ENCODE data around the gene UPF2. TPM values are rescaled to one million over a fixed set of nuclear protein-coding genes. Genes with fewer than 3 reads are reported as not detected.

Gene UPF2
- total and polyA plus RNA-seq, 2 of the 13 experiments (the other 11 are each of a cell fraction or from before 2014, with no cell fraction given) = 6.2 to 14.5 TPM

DNA sequence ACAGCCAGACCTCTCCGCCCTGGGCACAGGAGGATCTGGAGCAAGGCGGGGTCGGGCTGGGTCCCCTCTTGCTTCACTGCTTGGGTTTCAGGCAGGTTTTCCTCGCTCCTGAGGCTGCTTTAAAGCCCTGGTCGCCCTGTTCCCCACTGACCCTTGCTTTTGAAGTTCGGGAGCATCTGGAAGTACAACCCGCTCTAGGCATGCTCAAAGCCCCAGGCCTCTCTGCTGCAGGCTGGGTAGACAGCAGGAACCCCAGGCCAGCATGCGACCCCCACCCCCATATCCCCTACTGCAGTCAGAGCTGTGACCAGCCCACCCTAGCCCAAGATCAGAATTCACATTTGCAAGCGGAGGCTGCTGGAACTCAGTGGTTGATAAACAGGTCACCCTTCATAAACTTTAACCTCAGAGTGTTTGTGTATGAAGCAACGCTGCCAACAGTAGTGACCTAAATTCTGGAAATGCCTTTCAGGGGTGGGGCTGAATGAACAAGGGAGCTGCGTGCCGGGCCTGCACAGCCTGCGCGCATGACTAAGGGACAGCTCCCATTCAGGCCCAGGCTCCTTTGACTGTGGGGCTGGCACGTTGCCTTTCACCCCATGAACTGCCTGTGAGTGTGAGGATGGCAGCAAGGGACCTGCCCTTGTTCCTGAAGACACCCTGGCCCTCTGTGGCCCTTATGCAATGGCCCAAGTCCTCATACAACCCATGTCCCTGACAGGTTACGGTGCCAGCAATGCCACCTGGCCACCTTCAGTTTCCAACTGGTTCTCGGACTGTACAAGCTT lies 166.9 kb downstream of the UPF2 start (continued):
- TF ChIP-seq, protein P1, sequence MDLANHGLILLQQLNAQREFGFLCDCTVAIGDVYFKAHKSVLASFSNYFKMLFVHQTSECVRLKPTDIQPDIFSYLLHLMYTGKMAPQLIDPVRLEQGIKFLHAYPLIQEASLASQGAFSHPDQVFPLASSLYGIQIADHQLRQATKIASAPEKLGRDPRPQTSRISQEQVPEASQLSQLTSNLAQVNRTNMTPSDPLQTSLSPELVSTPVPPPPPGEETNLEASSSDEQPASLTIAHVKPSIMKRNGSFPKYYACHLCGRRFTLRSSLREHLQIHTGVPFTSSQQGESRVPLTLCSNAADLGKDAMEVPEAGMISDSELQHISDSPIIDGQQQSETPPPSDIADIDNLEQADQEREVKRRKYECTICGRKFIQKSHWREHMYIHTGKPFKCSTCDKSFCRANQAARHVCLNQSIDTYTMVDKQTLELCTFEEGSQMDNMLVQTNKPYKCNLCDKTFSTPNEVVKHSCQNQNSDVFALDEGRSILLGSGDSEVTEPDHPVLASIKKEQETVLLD (CRISPR knock-in tag; IDR thresholded peaks at IDR 0.05; ENCODE audit: low read depth) = no peak
- TF ChIP-seq NCOA2 (CRISPR knock-in tag; IDR thresholded peaks at IDR 0.05) = peak; percentile 91
- no peak for TF ChIP-seq ZNF329 (CRISPR knock-in tag; IDR thresholded peaks at IDR 0.05; ENCODE audit: low read depth)
- TF ChIP-seq IRF2 (CRISPR knock-in tag; IDR thresholded peaks at IDR 0.05) = peak; percentile 81
- TF ChIP-seq ZNF766 (CRISPR knock-in tag; IDR thresholded peaks at IDR 0.05; ENCODE audit: borderline replicate concordance) = 0 out of 2 replicates have a peak, but pooled peaks have one; percentile 75
- no peak for TF ChIP-seq ZNF850 (CRISPR knock-in tag; conservative IDR thresholded peaks at IDR 0.05)
- no peak; the same call in none of the 2 replicates for TF ChIP-seq ZNF160 (CRISPR knock-in tag; IDR thresholded peaks at IDR 0.05)
- peak; percentile 95 for TF ChIP-seq RXRB (CRISPR knock-in tag; IDR thresholded peaks at IDR 0.05; ENCODE audit: borderline replicate concordance)
- TF ChIP-seq MED1 (CRISPR knock-in tag; IDR thresholded peaks at IDR 0.05) = peak; percentile 94
- TF ChIP-seq, protein P2, sequence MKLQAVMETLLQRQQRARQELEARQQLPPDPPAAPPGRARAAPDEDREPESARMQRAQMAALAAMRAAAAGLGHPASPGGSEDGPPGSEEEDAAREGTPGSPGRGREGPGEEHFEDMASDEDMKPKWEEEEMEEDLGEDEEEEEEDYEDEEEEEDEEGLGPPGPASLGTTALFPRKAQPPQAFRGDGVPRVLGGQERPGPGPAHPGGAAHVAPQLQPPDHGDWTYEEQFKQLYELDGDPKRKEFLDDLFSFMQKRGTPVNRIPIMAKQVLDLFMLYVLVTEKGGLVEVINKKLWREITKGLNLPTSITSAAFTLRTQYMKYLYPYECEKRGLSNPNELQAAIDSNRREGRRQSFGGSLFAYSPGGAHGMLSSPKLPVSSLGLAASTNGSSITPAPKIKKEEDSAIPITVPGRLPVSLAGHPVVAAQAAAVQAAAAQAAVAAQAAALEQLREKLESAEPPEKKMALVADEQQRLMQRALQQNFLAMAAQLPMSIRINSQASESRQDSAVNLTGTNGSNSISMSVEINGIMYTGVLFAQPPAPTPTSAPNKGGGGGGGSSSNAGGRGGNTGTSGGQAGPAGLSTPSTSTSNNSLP (IDR thresholded peaks at IDR 0.05; ENCODE audit: low read depth, low read length) = peak; percentile 45; the same call in 1 of the 2 replicates
- no peak for TF ChIP-seq ARNT (IDR thresholded peaks at IDR 0.05)
- no peak for TF ChIP-seq AHR (CRISPR knock-in tag; IDR thresholded peaks at IDR 0.05)
- TF ChIP-seq PHF20 (CRISPR knock-in tag; IDR thresholded peaks at IDR 0.05) = 0 out of 2 replicates have a peak, but pooled peaks have one; percentile 44
- peak; percentile 58; the same call in 1 of the 2 replicates for TF ChIP-seq HNRNPL (IDR thresholded peaks at IDR 0.05; ENCODE audit: low read depth, low read length)
- TF ChIP-seq, protein P3, sequence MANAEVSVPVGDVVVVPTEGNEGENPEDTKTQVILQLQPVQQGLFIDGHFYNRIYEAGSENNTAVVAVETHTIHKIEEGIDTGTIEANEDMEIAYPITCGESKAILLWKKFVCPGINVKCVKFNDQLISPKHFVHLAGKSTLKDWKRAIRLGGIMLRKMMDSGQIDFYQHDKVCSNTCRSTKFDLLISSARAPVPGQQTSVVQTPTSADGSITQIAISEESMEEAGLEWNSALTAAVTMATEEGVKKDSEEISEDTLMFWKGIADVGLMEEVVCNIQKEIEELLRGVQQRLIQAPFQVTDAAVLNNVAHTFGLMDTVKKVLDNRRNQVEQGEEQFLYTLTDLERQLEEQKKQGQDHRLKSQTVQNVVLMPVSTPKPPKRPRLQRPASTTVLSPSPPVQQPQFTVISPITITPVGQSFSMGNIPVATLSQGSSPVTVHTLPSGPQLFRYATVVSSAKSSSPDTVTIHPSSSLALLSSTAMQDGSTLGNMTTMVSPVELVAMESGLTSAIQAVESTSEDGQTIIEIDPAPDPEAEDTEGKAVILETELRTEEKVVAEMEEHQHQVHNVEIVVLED (CRISPR knock-in tag; IDR thresholded peaks at IDR 0.05; ENCODE audit: borderline replicate concordance) = peak; percentile 37; the same call in 1 of the 2 replicates
- TF ChIP-seq CENPX (CRISPR knock-in tag; IDR thresholded peaks at IDR 0.05) = no peak
- TF ChIP-seq KDM1A (CRISPR knock-in tag; IDR thresholded peaks at IDR 0.05) = no peak
- TF ChIP-seq TSC22D2 (CRISPR knock-in tag; IDR thresholded peaks at IDR 0.05; ENCODE audit: borderline replicate concordance) = no peak
- TF ChIP-seq, protein P4, sequence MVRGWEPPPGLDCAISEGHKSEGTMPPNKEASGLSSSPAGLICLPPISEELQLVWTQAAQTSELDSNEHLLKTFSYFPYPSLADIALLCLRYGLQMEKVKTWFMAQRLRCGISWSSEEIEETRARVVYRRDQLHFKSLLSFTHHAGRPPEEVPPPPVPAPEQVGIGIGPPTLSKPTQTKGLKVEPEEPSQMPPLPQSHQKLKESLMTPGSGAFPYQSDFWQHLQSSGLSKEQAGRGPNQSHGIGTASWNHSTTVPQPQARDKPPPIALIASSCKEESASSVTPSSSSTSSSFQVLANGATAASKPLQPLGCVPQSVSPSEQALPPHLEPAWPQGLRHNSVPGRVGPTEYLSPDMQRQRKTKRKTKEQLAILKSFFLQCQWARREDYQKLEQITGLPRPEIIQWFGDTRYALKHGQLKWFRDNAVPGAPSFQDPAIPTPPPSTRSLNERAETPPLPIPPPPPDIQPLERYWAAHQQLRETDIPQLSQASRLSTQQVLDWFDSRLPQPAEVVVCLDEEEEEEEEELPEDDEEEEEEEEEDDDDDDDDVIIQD (CRISPR knock-in tag; IDR thresholded peaks at IDR 0.05; ENCODE audit: low read depth) = peak; percentile 56; the same call in 1 of the 2 replicates
- peak; percentile 51; the same call in 1 of the 2 replicates for TF ChIP-seq THAP11 (CRISPR knock-in tag; IDR thresholded peaks at IDR 0.05)
- peak; percentile 83 for TF ChIP-seq RCOR2 (CRISPR knock-in tag; IDR thresholded peaks at IDR 0.05)
- no peak; the same call in 1 of the 2 replicates for TF ChIP-seq AKAP8 (CRISPR knock-in tag; IDR thresholded peaks at IDR 0.05)
- TF ChIP-seq NFYC (CRISPR knock-in tag; IDR thresholded peaks at IDR 0.05) = no peak
- TF ChIP-seq LCORL (IDR thresholded peaks at IDR 0.05) = peak; percentile 75
- TF ChIP-seq LCORL (CRISPR knock-in tag; IDR thresholded peaks at IDR 0.05) = peak; percentile 99
- TF ChIP-seq POLR2G (IDR thresholded peaks at IDR 0.05; ENCODE audit: low read depth, low read length) = peak; percentile 40
